ENCODE data around the gene PRR5.

DNA sequence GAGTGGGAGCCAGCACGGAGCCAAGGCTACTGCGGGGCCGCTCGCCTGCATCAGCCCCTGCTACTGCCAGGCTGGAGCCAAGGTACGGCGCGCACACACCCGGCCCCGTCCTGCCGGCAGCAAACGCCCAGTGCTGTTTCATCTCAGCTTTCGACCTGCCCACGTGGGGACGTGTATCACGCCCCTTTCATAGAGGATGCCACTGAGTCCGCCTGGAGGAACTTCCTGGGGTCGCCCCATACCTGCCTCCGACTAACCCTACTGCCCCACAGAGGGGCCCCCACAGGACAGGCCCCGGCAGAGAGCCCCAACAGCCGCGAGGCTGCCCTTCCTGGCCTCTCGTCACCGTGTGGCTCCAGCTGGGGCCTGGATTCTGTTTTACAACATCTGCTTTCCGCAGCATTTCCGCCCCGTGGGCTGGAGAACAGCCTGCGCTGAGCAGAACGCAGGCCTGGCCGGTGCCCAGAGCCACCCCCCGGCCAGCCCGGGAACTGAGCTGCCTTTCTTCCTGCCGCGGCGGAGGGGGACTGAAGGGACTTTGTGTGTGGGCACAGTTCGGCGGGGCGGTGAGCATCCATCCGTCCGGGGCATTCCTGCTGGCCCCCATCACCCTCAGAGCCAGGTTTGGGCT is 27.5 kb downstream of the PRR5 start:
- TF ChIP-seq CTCF (IDR thresholded peaks at IDR 0.05; ENCODE audit: low read depth, low read length), result peak; percentile 31
- no peak for TF ChIP-seq POLR2A (IDR thresholded peaks at IDR 0.05; ENCODE audit: extremely low read depth, insufficient read length)
